ENCODE measurements around the gene MCM9.

MCM9 gene

GRCh38 chr6:118905084-118905483, 29.9 kb downstream of the MCM9 start:
- POLR2A ChIA-PET: no interaction called here
- Histone ChIP-seq H3K9me3 (ENCODE audit: control extremely low read depth in 1 of 5, control insufficient read depth in 4 of 5, insufficient read depth in 2 of 5, low read depth in 1 of 5, low read length in 4 of 5) (no peaks in the 10 kb centered on the region), H3K4me1 (ENCODE audit: control extremely low read depth in 1 of 4, control insufficient read depth in 4 of 4, insufficient read depth in 4 of 4, low read length in 3 of 4) (peaks cover 0 to 2% (median 0%) of the 10 kb centered on the region in 4 experiments), H3K36me3 (ENCODE audit: control insufficient read depth in 4 of 4, insufficient read depth in 4 of 4, low read length in 3 of 4) (peaks cover 29 to 69% (median 50%) of the 10 kb centered on the region in 4 experiments), H3K27me3 (replicated peaks in 2 of 5; ENCODE audit: control insufficient read depth in 4 of 5, insufficient read depth in 5 of 5, low read length in 4 of 5) (no peaks in the 10 kb centered on the region), H3K4me3 (ENCODE audit: control insufficient read depth in 1 of 7, extremely low read depth in 1 of 7, insufficient read depth in 4 of 7, low read depth in 2 of 7, low read length in 6 of 7) (no peak overlapping the region), H3K27ac (ENCODE audit: insufficient read depth in 1 of 2, low read depth in 1 of 2, low read length in 2 of 2, poor library complexity in 1 of 2, severe bottlenecking in 2 of 2) (no peak overlapping the region)
- CTCF ChIA-PET: interaction anchor here (1.5 to 3.1 kb wide), 2 partner anchors 9 to 13 kb away, joined by 3 to 13 read pairs; no protein-coding TSS in a partner anchor
- DNase-seq: no peak

GRCh38 chr6:118903691-118904090, 31.3 kb downstream of the MCM9 start:
- peaks cover 35 to 71% (median 48%) of the 10 kb centered on the region in 4 experiments for H3K36me3 ChIP-seq (ENCODE audit: control insufficient read depth in 4 of 4, insufficient read depth in 4 of 4, low read length in 3 of 4)
- H3K27me3 ChIP-seq (replicated peaks in 2 of 5; ENCODE audit: control insufficient read depth in 4 of 5, insufficient read depth in 5 of 5, low read length in 4 of 5): no peaks in the 10 kb centered on the region
- CTCF ChIA-PET: interaction anchor here (1.5 to 3.1 kb wide), 2 partner anchors 7 to 14 kb away, joined by 3 to 13 read pairs; no protein-coding TSS in a partner anchor
- H3K9me3 ChIP-seq (ENCODE audit: control extremely low read depth in 1 of 5, control insufficient read depth in 4 of 5, insufficient read depth in 2 of 5, low read depth in 1 of 5, low read length in 4 of 5): no peaks in the 10 kb centered on the region
- no peak for DNase-seq
- no peak overlapping the region for H3K4me3 ChIP-seq (ENCODE audit: control insufficient read depth in 1 of 7, extremely low read depth in 1 of 7, insufficient read depth in 4 of 7, low read depth in 2 of 7, low read length in 6 of 7)
- no peak overlapping the region for H3K27ac ChIP-seq (ENCODE audit: insufficient read depth in 1 of 2, low read depth in 1 of 2, low read length in 2 of 2, poor library complexity in 1 of 2, severe bottlenecking in 2 of 2)
- H3K4me1 ChIP-seq (ENCODE audit: control extremely low read depth in 1 of 4, control insufficient read depth in 4 of 4, insufficient read depth in 4 of 4, low read length in 3 of 4): peaks cover 0 to 2% (median 0%) of the 10 kb centered on the region in 4 experiments
- WGBS (ENCODE audit: insufficient coverage): 100% methylated on average over 3 of the region's 6 CpGs
- POLR2A ChIA-PET: no interaction called here

GRCh38 chr6:118903138-118903537, 31.8 kb downstream of the MCM9 start:
- ChIA-PET POLR2A (no interaction called here), CTCF (no interaction called here)
- Histone ChIP-seq H3K27me3 (replicated peaks in 2 of 5; ENCODE audit: control insufficient read depth in 4 of 5, insufficient read depth in 5 of 5, low read length in 4 of 5) (no peaks in the 10 kb centered on the region), H3K9me3 (ENCODE audit: control extremely low read depth in 1 of 5, control insufficient read depth in 4 of 5, insufficient read depth in 2 of 5, low read depth in 1 of 5, low read length in 4 of 5) (no peaks in the 10 kb centered on the region), H3K4me3 (ENCODE audit: control insufficient read depth in 1 of 7, extremely low read depth in 1 of 7, insufficient read depth in 4 of 7, low read depth in 2 of 7, low read length in 6 of 7) (no peak overlapping the region), H3K27ac (ENCODE audit: insufficient read depth in 1 of 2, low read depth in 1 of 2, low read length in 2 of 2, poor library complexity in 1 of 2, severe bottlenecking in 2 of 2) (no peak overlapping the region), H3K4me1 (ENCODE audit: control extremely low read depth in 1 of 4, control insufficient read depth in 4 of 4, insufficient read depth in 4 of 4, low read length in 3 of 4) (peaks cover 0 to 2% (median 0%) of the 10 kb centered on the region in 4 experiments), H3K36me3 (ENCODE audit: control insufficient read depth in 4 of 4, insufficient read depth in 4 of 4, low read length in 3 of 4) (peaks cover 33 to 69% (median 45%) of the 10 kb centered on the region in 4 experiments)
- no peak for DNase-seq
- WGBS (ENCODE audit: insufficient coverage): 100% methylated on average over 1 of the region's 2 CpGs

- Histone ChIP-seq H3K9me3 (ENCODE audit: control extremely low read depth in 1 of 5, control insufficient read depth in 4 of 5, insufficient read depth in 2 of 5, low read depth in 1 of 5, low read length in 4 of 5) (no peaks in the 10 kb centered on the region), H3K4me3 (ENCODE audit: control insufficient read depth in 1 of 7, extremely low read depth in 1 of 7, insufficient read depth in 4 of 7, low read depth in 2 of 7, low read length in 6 of 7) (no peak overlapping the region), H3K27me3 (replicated peaks in 2 of 5; ENCODE audit: control insufficient read depth in 4 of 5, insufficient read depth in 5 of 5, low read length in 4 of 5) (no peaks in the 10 kb centered on the region), H3K4me1 (ENCODE audit: control extremely low read depth in 1 of 4, control insufficient read depth in 4 of 4, insufficient read depth in 4 of 4, low read length in 3 of 4) (peaks cover 0 to 5% (median 0%) of the 10 kb centered on the region in 4 experiments), H3K36me3 (ENCODE audit: control insufficient read depth in 4 of 4, insufficient read depth in 4 of 4, low read length in 3 of 4) (peaks cover 31 to 64% (median 43%) of the 10 kb centered on the region in 4 experiments), H3K27ac (ENCODE audit: insufficient read depth in 1 of 2, low read depth in 1 of 2, low read length in 2 of 2, poor library complexity in 1 of 2, severe bottlenecking in 2 of 2) (no peak overlapping the region)
- DNase-seq: no peak
- ChIA-PET POLR2A (no interaction called here), CTCF (interaction anchor here (1.1 kb wide), 1 partner anchor 338 kb away, joined by 3 read pairs; no protein-coding TSS in a partner anchor)
These were observed 32.2 kb downstream of the MCM9 start for GRCh38 chr6:118902726-118903125.

GRCh38 chr6:118899948-118900347, 35.0 kb downstream of the MCM9 start:
- no peak overlapping the region for H3K27ac ChIP-seq (ENCODE audit: insufficient read depth in 1 of 2, low read depth in 1 of 2, low read length in 2 of 2, poor library complexity in 1 of 2, severe bottlenecking in 2 of 2)
- H3K4me3 ChIP-seq (ENCODE audit: control insufficient read depth in 1 of 7, extremely low read depth in 1 of 7, insufficient read depth in 4 of 7, low read depth in 2 of 7, low read length in 6 of 7): no peak overlapping the region
- H3K36me3 ChIP-seq (ENCODE audit: control insufficient read depth in 4 of 4, insufficient read depth in 4 of 4, low read length in 3 of 4): peaks cover 16 to 46% (median 27%) of the 10 kb centered on the region in 4 experiments
- no peaks in the 10 kb centered on the region for H3K27me3 ChIP-seq (replicated peaks in 2 of 5; ENCODE audit: control insufficient read depth in 4 of 5, insufficient read depth in 5 of 5, low read length in 4 of 5)
- DNase-seq: no peak
- ChIA-PET POLR2A (no interaction called here), CTCF (no interaction called here)
- H3K4me1 ChIP-seq (ENCODE audit: control extremely low read depth in 1 of 4, control insufficient read depth in 4 of 4, insufficient read depth in 4 of 4, low read length in 3 of 4): peaks cover 2 to 23% (median 3%) of the 10 kb centered on the region in 4 experiments
- no peaks in the 10 kb centered on the region for H3K9me3 ChIP-seq (ENCODE audit: control extremely low read depth in 1 of 5, control insufficient read depth in 4 of 5, insufficient read depth in 2 of 5, low read depth in 1 of 5, low read length in 4 of 5)
- 100% methylated on average over 4 of the region's 6 CpGs for WGBS (ENCODE audit: insufficient coverage)

GRCh38 chr6:118897386-118897785, 37.6 kb downstream of the MCM9 start:
- DNase-seq: no peak
- no peak overlapping the region for H3K27ac ChIP-seq (ENCODE audit: insufficient read depth in 1 of 2, low read depth in 1 of 2, low read length in 2 of 2, poor library complexity in 1 of 2, severe bottlenecking in 2 of 2)
- CTCF ChIA-PET: interaction anchor here (0.7 to 2.6 kb wide), 6 partner anchors 8 to 167 kb away, joined by 3 to 13 read pairs (median 7); no protein-coding TSS in a partner anchor
- H3K4me3 ChIP-seq (ENCODE audit: control insufficient read depth in 1 of 7, extremely low read depth in 1 of 7, insufficient read depth in 4 of 7, low read depth in 2 of 7, low read length in 6 of 7): no peak overlapping the region
- peaks cover 2 to 26% (median 12%) of the 10 kb centered on the region in 4 experiments for H3K36me3 ChIP-seq (ENCODE audit: control insufficient read depth in 4 of 4, insufficient read depth in 4 of 4, low read length in 3 of 4)
- H3K27me3 ChIP-seq (replicated peaks in 2 of 5; ENCODE audit: control insufficient read depth in 4 of 5, insufficient read depth in 5 of 5, low read length in 4 of 5): no peaks in the 10 kb centered on the region
- H3K9me3 ChIP-seq (ENCODE audit: control extremely low read depth in 1 of 5, control insufficient read depth in 4 of 5, insufficient read depth in 2 of 5, low read depth in 1 of 5, low read length in 4 of 5): no peaks in the 10 kb centered on the region
- POLR2A ChIA-PET: interaction anchor here (0.8 kb wide), 1 partner anchor 38 kb away, joined by 3 read pairs; the partner anchor contains the start of gene MCM9
- H3K4me1 ChIP-seq (ENCODE audit: control extremely low read depth in 1 of 4, control insufficient read depth in 4 of 4, insufficient read depth in 4 of 4, low read length in 3 of 4): peaks cover 4 to 32% (median 8%) of the 10 kb centered on the region in 4 experiments

GRCh38 chr6:118896339-118897136, 38.4 kb downstream of the MCM9 start:
- Histone ChIP-seq H3K4me1 (ENCODE audit: control extremely low read depth in 1 of 4, control insufficient read depth in 4 of 4, insufficient read depth in 4 of 4, low read length in 3 of 4) (peaks cover 11 to 41% (median 17%) of the 10 kb centered on the region in 4 experiments), H3K4me3 (ENCODE audit: control insufficient read depth in 1 of 7, extremely low read depth in 1 of 7, insufficient read depth in 4 of 7, low read depth in 2 of 7, low read length in 6 of 7) (peak overlapping the region in 2 of 7 experiments; percentile 96 to 97), H3K36me3 (ENCODE audit: control insufficient read depth in 4 of 4, insufficient read depth in 4 of 4, low read length in 3 of 4) (peaks cover 2 to 20% (median 10%) of the 10 kb centered on the region in 4 experiments), H3K9me3 (ENCODE audit: control extremely low read depth in 1 of 5, control insufficient read depth in 4 of 5, insufficient read depth in 2 of 5, low read depth in 1 of 5, low read length in 4 of 5) (no peaks in the 10 kb centered on the region), H3K27me3 (replicated peaks in 2 of 5; ENCODE audit: control insufficient read depth in 4 of 5, insufficient read depth in 5 of 5, low read length in 4 of 5) (no peaks in the 10 kb centered on the region), H3K27ac (ENCODE audit: insufficient read depth in 1 of 2, low read depth in 1 of 2, low read length in 2 of 2, poor library complexity in 1 of 2, severe bottlenecking in 2 of 2) (peak overlapping the region in 1 of 2 experiments; percentile 94)
- ChIA-PET POLR2A (no interaction called here), CTCF (interaction anchor here (0.7 to 2.6 kb wide), 8 partner anchors 9 to 168 kb away, joined by 3 to 13 read pairs (median 4); no protein-coding TSS in a partner anchor)
- WGBS (ENCODE audit: insufficient coverage): 65% methylated on average over 2 of the region's 5 CpGs
- DNase-seq: peak; percentile 59 to 88 (median 79)
